ENCODE results near the gene SUB1. TPM values are rescaled to one million over a fixed set of nuclear protein-coding genes. Genes with fewer than 3 reads are reported as not detected.

Gene SUB1
- total RNA-seq, 2 donors from 2014 or later: 230 to 288 TPM

DNA sequence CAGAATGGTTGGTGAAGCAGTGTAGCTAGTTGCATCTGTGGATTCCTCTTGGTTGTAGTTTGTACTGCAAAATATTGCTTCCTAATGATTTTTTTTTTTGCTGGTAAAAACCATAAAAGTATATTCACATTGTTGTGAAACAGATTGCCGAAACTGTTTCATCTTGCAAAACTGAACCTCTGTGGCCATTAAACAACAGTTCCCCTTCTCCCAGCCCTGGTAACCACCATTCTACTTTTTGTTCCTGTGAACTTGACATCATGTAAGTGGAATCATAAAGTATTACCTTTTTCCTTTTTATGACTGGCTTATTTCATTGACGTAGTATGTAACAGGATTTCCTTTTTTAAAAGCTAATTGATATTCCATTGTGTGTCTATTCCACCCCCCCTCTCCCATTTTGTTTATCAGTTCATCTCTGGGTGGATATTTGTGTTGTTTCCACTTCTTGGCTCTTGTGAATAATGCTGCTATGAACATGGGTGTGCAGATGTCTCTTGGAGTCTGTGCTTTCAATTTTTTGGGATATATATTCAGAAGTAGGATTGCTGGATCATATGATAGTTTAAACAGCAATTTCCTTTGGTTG is 11.8 kb downstream of the SUB1 start:
- H3K9me3 ChIP-seq (ENCODE audit: control insufficient read depth, low read length): no peaks in the 10 kb centered on the region
- Mint-ChIP-seq H3K27me3 (ENCODE audit: insufficient read depth) (no peaks in the 10 kb centered on the region), H3K27ac (no peak overlapping the region), H3K4me1 (no peaks in the 10 kb centered on the region), H3K9me3 (no peaks in the 10 kb centered on the region), H3K36me3 (ENCODE audit: low read depth) (peaks cover 80% of the 10 kb centered on the region), H3K4me3 (no peak overlapping the region)
- TF ChIP-seq, protein P1, sequence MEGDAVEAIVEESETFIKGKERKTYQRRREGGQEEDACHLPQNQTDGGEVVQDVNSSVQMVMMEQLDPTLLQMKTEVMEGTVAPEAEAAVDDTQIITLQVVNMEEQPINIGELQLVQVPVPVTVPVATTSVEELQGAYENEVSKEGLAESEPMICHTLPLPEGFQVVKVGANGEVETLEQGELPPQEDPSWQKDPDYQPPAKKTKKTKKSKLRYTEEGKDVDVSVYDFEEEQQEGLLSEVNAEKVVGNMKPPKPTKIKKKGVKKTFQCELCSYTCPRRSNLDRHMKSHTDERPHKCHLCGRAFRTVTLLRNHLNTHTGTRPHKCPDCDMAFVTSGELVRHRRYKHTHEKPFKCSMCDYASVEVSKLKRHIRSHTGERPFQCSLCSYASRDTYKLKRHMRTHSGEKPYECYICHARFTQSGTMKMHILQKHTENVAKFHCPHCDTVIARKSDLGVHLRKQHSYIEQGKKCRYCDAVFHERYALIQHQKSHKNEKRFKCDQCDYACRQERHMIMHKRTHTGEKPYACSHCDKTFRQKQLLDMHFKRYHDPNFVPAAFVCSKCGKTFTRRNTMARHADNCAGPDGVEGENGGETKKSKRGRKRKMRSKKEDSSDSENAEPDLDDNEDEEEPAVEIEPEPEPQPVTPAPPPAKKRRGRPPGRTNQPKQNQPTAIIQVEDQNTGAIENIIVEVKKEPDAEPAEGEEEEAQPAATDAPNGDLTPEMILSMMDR (conservative IDR thresholded peaks at IDR 0.05): no peak
- no peak overlapping the region for H3K27ac ChIP-seq (ENCODE audit: low read depth, low read length)
- H3K27me3 ChIP-seq (ENCODE audit: control insufficient read depth, insufficient read depth, low read length, poor library complexity, severe bottlenecking): no peaks in the 10 kb centered on the region
- 97% methylated on average over 1 of the region's 2 CpGs; no CpG with 5 or more reads in 1 of the 2 experiments for WGBS, 2 experiments (ENCODE audit: insufficient coverage in 1 of 2, insufficient read length in 1 of 2)
- peaks cover 93% of the 10 kb centered on the region for H3K36me3 ChIP-seq (ENCODE audit: control insufficient read depth, insufficient read depth, low read length)
- H3K4me1 ChIP-seq (ENCODE audit: control insufficient read depth, insufficient read depth, low read length): no peaks in the 10 kb centered on the region
- DNase-seq: no peak
- no peak overlapping the region for H3K4me3 ChIP-seq (ENCODE audit: low read length)
- no peak overlapping the region for H3K9ac ChIP-seq (ENCODE audit: extremely low read depth, low read length, poor library complexity, severe bottlenecking)

DNA sequence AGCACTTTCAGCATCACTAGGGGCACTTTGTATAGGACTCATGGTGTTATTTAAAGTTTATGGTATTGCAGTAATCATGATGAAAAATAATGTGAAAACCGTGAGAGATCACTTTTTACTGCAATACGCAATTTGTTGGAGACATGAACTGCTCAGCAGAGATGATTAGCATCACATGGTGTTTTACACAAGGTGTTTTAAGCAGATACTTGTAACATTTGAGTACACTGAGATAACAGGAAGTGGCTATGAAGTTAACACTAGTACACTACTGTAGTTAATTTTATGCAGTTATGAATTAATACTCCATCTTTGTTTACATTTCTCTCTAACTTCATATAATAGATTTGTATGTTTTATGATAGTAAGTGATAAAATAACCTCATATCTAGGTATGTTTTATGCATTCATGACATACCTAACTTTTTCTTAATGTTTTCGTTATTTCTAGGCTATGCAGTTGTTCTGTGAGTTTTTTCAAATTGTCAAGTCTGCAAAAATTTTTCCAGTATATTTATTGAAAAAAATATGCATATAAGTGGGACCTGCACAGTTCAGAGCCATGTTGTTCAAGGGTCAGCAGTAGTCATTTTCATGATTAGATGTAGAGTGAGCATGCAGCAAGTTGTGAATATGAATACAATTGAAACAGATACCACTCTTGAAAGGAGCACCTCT is 13.0 kb downstream of the SUB1 start:
- Histone ChIP-seq H3K4me3 (ENCODE audit: low read length) (no peak overlapping the region), H3K9me3 (ENCODE audit: control insufficient read depth, low read length) (no peaks in the 10 kb centered on the region), H3K4me1 (ENCODE audit: control insufficient read depth, insufficient read depth, low read length) (no peaks in the 10 kb centered on the region), H3K9ac (ENCODE audit: extremely low read depth, low read length, poor library complexity, severe bottlenecking) (no peak overlapping the region), H3K27ac (ENCODE audit: low read depth, low read length) (no peak overlapping the region), H3K27me3 (ENCODE audit: control insufficient read depth, insufficient read depth, low read length, poor library complexity, severe bottlenecking) (no peaks in the 10 kb centered on the region), H3K36me3 (ENCODE audit: control insufficient read depth, insufficient read depth, low read length) (peaks cover 93% of the 10 kb centered on the region)
- Mint-ChIP-seq H3K27ac (no peak overlapping the region), H3K9me3 (no peaks in the 10 kb centered on the region), H3K36me3 (ENCODE audit: low read depth) (peaks cover 80% of the 10 kb centered on the region), H3K27me3 (ENCODE audit: insufficient read depth) (no peaks in the 10 kb centered on the region), H3K4me1 (no peaks in the 10 kb centered on the region), H3K4me3 (no peak overlapping the region)
- TF ChIP-seq, protein P1 (conservative IDR thresholded peaks at IDR 0.05): no peak
- WGBS, 2 experiments (ENCODE audit: insufficient coverage in 1 of 2, insufficient read length in 1 of 2): 96 to 100% methylated on average over 1 to 3 of the region's 3 CpGs
- DNase-seq: no peak

DNA sequence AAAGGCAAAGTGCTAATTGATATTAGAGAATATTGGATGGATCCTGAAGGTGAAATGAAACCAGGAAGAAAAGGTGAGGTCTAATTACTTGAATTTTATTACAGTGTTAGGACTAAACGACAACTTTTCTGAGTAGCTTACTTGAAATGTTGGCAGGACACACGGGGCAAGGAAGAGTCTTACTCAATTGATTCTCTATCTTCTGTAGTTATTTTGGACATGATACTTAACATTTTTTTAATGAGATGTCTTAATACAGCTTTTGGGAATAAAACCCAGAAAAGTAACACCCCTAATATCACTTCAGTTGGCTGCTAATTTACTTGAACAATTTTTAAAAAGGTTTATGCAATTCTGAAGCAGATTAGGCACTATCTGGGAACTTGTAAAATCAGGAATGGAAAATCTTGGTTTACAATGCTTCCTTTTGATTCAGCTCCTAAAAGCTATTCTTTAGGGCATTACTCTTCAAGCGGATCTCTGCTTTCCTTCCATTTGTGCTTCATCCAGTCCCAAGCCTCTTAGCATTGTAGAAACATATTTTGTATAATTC is 13.7 kb downstream of the SUB1 start:
- Mint-ChIP-seq H3K27me3 (ENCODE audit: insufficient read depth) (no peaks in the 10 kb centered on the region), H3K4me1 (no peaks in the 10 kb centered on the region), H3K4me3 (no peak overlapping the region), H3K9me3 (no peaks in the 10 kb centered on the region), H3K36me3 (ENCODE audit: low read depth) (peaks cover 81% of the 10 kb centered on the region), H3K27ac (no peak overlapping the region)
- TF ChIP-seq, protein P1 (conservative IDR thresholded peaks at IDR 0.05): no peak
- Histone ChIP-seq H3K36me3 (ENCODE audit: control insufficient read depth, insufficient read depth, low read length) (peaks cover 94% of the 10 kb centered on the region), H3K27ac (ENCODE audit: low read depth, low read length) (no peak overlapping the region), H3K9me3 (ENCODE audit: control insufficient read depth, low read length) (no peaks in the 10 kb centered on the region), H3K9ac (ENCODE audit: extremely low read depth, low read length, poor library complexity, severe bottlenecking) (no peak overlapping the region), H3K4me1 (ENCODE audit: control insufficient read depth, insufficient read depth, low read length) (no peaks in the 10 kb centered on the region), H3K27me3 (ENCODE audit: control insufficient read depth, insufficient read depth, low read length, poor library complexity, severe bottlenecking) (no peaks in the 10 kb centered on the region), H3K4me3 (ENCODE audit: low read length) (no peak overlapping the region)
- 83 to 96% methylated on average over 1 to 3 of the region's 3 CpGs for WGBS, 2 experiments (ENCODE audit: insufficient coverage in 1 of 2, insufficient read length in 1 of 2)
- DNase-seq: no peak
